ENCODE measurements around the gene BNC1. TPM values are rescaled to one million over a fixed set of nuclear protein-coding genes. Genes with fewer than 3 reads are reported as not detected.

The BNC1 gene
- total RNA-seq, 1 experiment from 2014 or later: not detected

GRCh38 chr15:83290236-83290635, 5.8 kb upstream of the BNC1 start:
- H3K27me3 Mint-ChIP-seq (ENCODE audit: insufficient read depth, unreplicated experiment): no peaks in the 10 kb centered on the region
- no TSS peak for BruUV-seq (replicated peaks)
- H3K27ac Mint-ChIP-seq (ENCODE audit: unreplicated experiment): no peak overlapping the region
- H3K36me3 ChIP-seq (ENCODE audit: control insufficient read depth, insufficient read depth, low read length): no peaks in the 10 kb centered on the region
- TF ChIP-seq, protein P1, sequence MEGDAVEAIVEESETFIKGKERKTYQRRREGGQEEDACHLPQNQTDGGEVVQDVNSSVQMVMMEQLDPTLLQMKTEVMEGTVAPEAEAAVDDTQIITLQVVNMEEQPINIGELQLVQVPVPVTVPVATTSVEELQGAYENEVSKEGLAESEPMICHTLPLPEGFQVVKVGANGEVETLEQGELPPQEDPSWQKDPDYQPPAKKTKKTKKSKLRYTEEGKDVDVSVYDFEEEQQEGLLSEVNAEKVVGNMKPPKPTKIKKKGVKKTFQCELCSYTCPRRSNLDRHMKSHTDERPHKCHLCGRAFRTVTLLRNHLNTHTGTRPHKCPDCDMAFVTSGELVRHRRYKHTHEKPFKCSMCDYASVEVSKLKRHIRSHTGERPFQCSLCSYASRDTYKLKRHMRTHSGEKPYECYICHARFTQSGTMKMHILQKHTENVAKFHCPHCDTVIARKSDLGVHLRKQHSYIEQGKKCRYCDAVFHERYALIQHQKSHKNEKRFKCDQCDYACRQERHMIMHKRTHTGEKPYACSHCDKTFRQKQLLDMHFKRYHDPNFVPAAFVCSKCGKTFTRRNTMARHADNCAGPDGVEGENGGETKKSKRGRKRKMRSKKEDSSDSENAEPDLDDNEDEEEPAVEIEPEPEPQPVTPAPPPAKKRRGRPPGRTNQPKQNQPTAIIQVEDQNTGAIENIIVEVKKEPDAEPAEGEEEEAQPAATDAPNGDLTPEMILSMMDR (IDR thresholded peaks at IDR 0.05; ENCODE audit: insufficient read depth in 1 of 2, low read depth in 1 of 2, low read length in 1 of 2, severe bottlenecking in 1 of 2, unreplicated experiment in 1 of 2): no peak
- H3K4me1 Mint-ChIP-seq (ENCODE audit: low read depth, unreplicated experiment): peaks cover 12% of the 10 kb centered on the region
- CTCF ChIA-PET: interaction anchor here (0.7 kb wide), 1 partner anchor 91 kb away, joined by 3 read pairs; no protein-coding TSS in a partner anchor
- H3K36me3 Mint-ChIP-seq (ENCODE audit: insufficient read depth, unreplicated experiment): no peaks in the 10 kb centered on the region
- no peaks in the 10 kb centered on the region for H3K9me3 ChIP-seq
- no peaks in the 10 kb centered on the region for H3K9me3 Mint-ChIP-seq (ENCODE audit: unreplicated experiment)
- H3K27me3 ChIP-seq (replicated peaks; ENCODE audit: control insufficient read depth, insufficient read depth, low read length): no peaks in the 10 kb centered on the region
- H3K4me3 ChIP-seq (ENCODE audit: low read depth, low read length): no peak overlapping the region
- H3K4me1 ChIP-seq: peaks cover 33% of the 10 kb centered on the region
- POLR2A ChIA-PET: no interaction called here
- DNase-seq: no peak
- intact Hi-C loops (cut with micrococcal nuclease; ENCODE audit: unreplicated experiment): no loop called here
- no peak overlapping the region for H3K4me3 Mint-ChIP-seq (ENCODE audit: unreplicated experiment)

DNA sequence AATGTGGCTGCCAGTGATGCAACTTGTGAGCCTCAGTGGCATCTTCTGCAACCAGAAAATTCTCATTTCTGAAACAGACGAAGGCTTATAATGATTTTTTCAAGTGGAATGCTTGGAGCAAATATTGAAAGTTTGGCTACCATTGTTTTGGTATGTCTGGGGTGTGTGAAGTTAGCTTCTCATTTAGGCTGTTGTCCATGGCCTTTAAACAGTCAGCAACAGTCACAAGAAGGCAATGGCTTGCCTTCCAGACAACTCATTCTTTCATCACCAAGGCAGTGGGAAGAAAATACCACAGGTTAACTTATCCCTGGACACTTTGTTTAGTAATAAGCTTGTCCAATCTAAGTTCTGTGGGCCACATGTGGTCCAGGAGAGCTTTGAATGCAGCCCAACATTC, 4.7 kb upstream of the BNC1 start:
- BruUV-seq (replicated peaks): no TSS peak
- Mint-ChIP-seq H3K27ac (ENCODE audit: unreplicated experiment) (no peak overlapping the region), H3K27me3 (ENCODE audit: insufficient read depth, unreplicated experiment) (no peaks in the 10 kb centered on the region), H3K4me1 (ENCODE audit: low read depth, unreplicated experiment) (peaks cover 12% of the 10 kb centered on the region), H3K36me3 (ENCODE audit: insufficient read depth, unreplicated experiment) (no peaks in the 10 kb centered on the region), H3K9me3 (ENCODE audit: unreplicated experiment) (no peaks in the 10 kb centered on the region), H3K4me3 (ENCODE audit: unreplicated experiment) (no peak overlapping the region)
- H3K27me3 ChIP-seq (replicated peaks; ENCODE audit: control insufficient read depth, insufficient read depth, low read length): no peaks in the 10 kb centered on the region
- CTCF ChIA-PET: no interaction called here
- peaks cover 33% of the 10 kb centered on the region for H3K4me1 ChIP-seq
- intact Hi-C loops (cut with micrococcal nuclease; ENCODE audit: unreplicated experiment): no loop called here
- H3K4me3 ChIP-seq (ENCODE audit: low read depth, low read length): no peak overlapping the region
- no peaks in the 10 kb centered on the region for H3K36me3 ChIP-seq (ENCODE audit: control insufficient read depth, insufficient read depth, low read length)
- TF ChIP-seq, protein P1 (IDR thresholded peaks at IDR 0.05; ENCODE audit: insufficient read depth in 1 of 2, low read depth in 1 of 2, low read length in 1 of 2, severe bottlenecking in 1 of 2, unreplicated experiment in 1 of 2): no peak
- H3K9me3 ChIP-seq: no peaks in the 10 kb centered on the region
- DNase-seq: no peak
- POLR2A ChIA-PET: no interaction called here

- no TSS peak for BruUV-seq (replicated peaks)
- Mint-ChIP-seq H3K4me3 (ENCODE audit: unreplicated experiment) (no peak overlapping the region), H3K4me1 (ENCODE audit: low read depth, unreplicated experiment) (peaks cover 12% of the 10 kb centered on the region), H3K27ac (ENCODE audit: unreplicated experiment) (no peak overlapping the region), H3K9me3 (ENCODE audit: unreplicated experiment) (no peaks in the 10 kb centered on the region), H3K36me3 (ENCODE audit: insufficient read depth, unreplicated experiment) (no peaks in the 10 kb centered on the region), H3K27me3 (ENCODE audit: insufficient read depth, unreplicated experiment) (no peaks in the 10 kb centered on the region)
- Histone ChIP-seq H3K27me3 (replicated peaks; ENCODE audit: control insufficient read depth, insufficient read depth, low read length) (no peaks in the 10 kb centered on the region), H3K4me3 (ENCODE audit: low read depth, low read length) (no peak overlapping the region), H3K9me3 (no peaks in the 10 kb centered on the region), H3K36me3 (ENCODE audit: control insufficient read depth, insufficient read depth, low read length) (no peaks in the 10 kb centered on the region), H3K4me1 (peaks cover 33% of the 10 kb centered on the region)
- DNase-seq: peak; percentile 7 to 52
- TF ChIP-seq, protein P1 (IDR thresholded peaks at IDR 0.05; ENCODE audit: insufficient read depth in 1 of 2, low read depth in 1 of 2, low read length in 1 of 2, severe bottlenecking in 1 of 2, unreplicated experiment in 1 of 2): no peak
- POLR2A ChIA-PET: no interaction called here
- CTCF ChIA-PET: no interaction called here
- intact Hi-C loops (cut with micrococcal nuclease; ENCODE audit: unreplicated experiment): no loop called here
These were observed 3.9 kb upstream of the BNC1 start for GRCh38 chr15:83288381-83288801.
